Measurements from ENCODE around the gene GPR107.

The GPR107 gene

GRCh38 chr9:130027533-130028365, 26.0 kb upstream of the GPR107 start:
- DNase-seq (ENCODE audit: low read depth in 3 of 3), result no peak

GRCh38 chr9:130028493-130029222, 25.0 kb upstream of the GPR107 start:
- no peak for DNase-seq (ENCODE audit: low read depth in 3 of 3)

GRCh38 chr9:130029223-130029973, 24.3 kb upstream of the GPR107 start:
- DNase-seq (ENCODE audit: low read depth in 3 of 3), result no peak

- DNase-seq (ENCODE audit: low read depth in 3 of 3), result no peak
These were observed 23.0 kb upstream of the GPR107 start for GRCh38 chr9:130030651-130031127.

- DNase-seq (ENCODE audit: low read depth in 3 of 3), result no peak
These were observed 19.1 kb upstream of the GPR107 start for GRCh38 chr9:130034570-130034969.

- no peak for DNase-seq (ENCODE audit: low read depth in 3 of 3)
These were observed 17.6 kb upstream of the GPR107 start for GRCh38 chr9:130036099-130036498.

GRCh38 chr9:130039528-130040147, 14.1 kb upstream of the GPR107 start:
- DNase-seq (ENCODE audit: low read depth in 3 of 3), result no peak

GRCh38 chr9:130040984-130041647, 12.6 kb upstream of the GPR107 start:
- DNase-seq (ENCODE audit: low read depth in 3 of 3), result no peak

GRCh38 chr9:130041648-130042405, 11.9 kb upstream of the GPR107 start:
- DNase-seq (ENCODE audit: low read depth in 3 of 3), result no peak

GRCh38 chr9:130042406-130042884, 11.3 kb upstream of the GPR107 start:
- no peak for DNase-seq (ENCODE audit: low read depth in 3 of 3)

- DNase-seq (ENCODE audit: low read depth in 3 of 3), result peak; percentile 55 to 65 (median 59)
These were observed 10.6 kb upstream of the GPR107 start, which contains the start of gene FNBP1 for GRCh38 chr9:130042885-130043653. FNBP1 (minus strand) TSS chr9:130043189; CDS start chr9:130042975, 214 bp downstream.

- no peak for DNase-seq (ENCODE audit: low read depth in 3 of 3)
These were observed 9.8 kb upstream of the GPR107 start for GRCh38 chr9:130043654-130044623.

GRCh38 chr9:130045725-130046450, 7.8 kb upstream of the GPR107 start:
- DNase-seq (ENCODE audit: low read depth in 3 of 3), result no peak

- DNase-seq (ENCODE audit: low read depth in 3 of 3), result no peak
These were observed 4.1 kb upstream of the GPR107 start for GRCh38 chr9:130049431-130050210.

GRCh38 chr9:130050462-130050861, 3.2 kb upstream of the GPR107 start:
- DNase-seq (ENCODE audit: low read depth in 3 of 3), result no peak

GRCh38 chr9:130051855-130052254, 1.9 kb upstream of the GPR107 start:
- no peak for DNase-seq (ENCODE audit: low read depth in 3 of 3)

GRCh38 chr9:130053109-130053503, 600 bp upstream of the GPR107 start:
- no peak for DNase-seq (ENCODE audit: low read depth in 3 of 3)
